Islet of Langerhans (tissue), 1 donor: ENCODE data around the gene SPEF2.
A peak's percentile ranks its signal among the peaks of the same experiment; 100 is the strongest.

Experiments
- FAIRE-seq: peaks from one replicate; lab custom pipeline; 2011; peaks lifted over from hg19 to GRCh38; lab: Jason Lieb, UNC

SPEF2 gene

GRCh38 chr5:35785601-35786085 is 168.0 kb downstream of the SPEF2 start:
- no peak for FAIRE-seq

GRCh38 chr5:35788724-35789123 is 171.1 kb downstream of the SPEF2 start:
- FAIRE-seq = no peak

- FAIRE-seq = no peak
Measured at GRCh38 chr5:35789732-35790456, 172.2 kb downstream of the SPEF2 start.

- no peak for FAIRE-seq
Measured at GRCh38 chr5:35790457-35790822, 172.8 kb downstream of the SPEF2 start.

- FAIRE-seq = no peak
Measured at GRCh38 chr5:35794328-35794619, 176.6 kb downstream of the SPEF2 start.

GRCh38 chr5:35794684-35795375 is 177.2 kb downstream of the SPEF2 start:
- no peak for FAIRE-seq

- no peak for FAIRE-seq
Measured at GRCh38 chr5:35799181-35799580, 181.5 kb downstream of the SPEF2 start.

GRCh38 chr5:35799753-35800152 is 182.1 kb downstream of the SPEF2 start:
- FAIRE-seq = no peak

GRCh38 chr5:35803191-35803651 is 185.6 kb downstream of the SPEF2 start:
- peak; percentile 41 for FAIRE-seq

GRCh38 chr5:35804201-35804653 is 186.6 kb downstream of the SPEF2 start:
- no peak for FAIRE-seq

GRCh38 chr5:35804841-35805240 is 187.2 kb downstream of the SPEF2 start:
- FAIRE-seq = no peak

- no peak for FAIRE-seq
Measured at GRCh38 chr5:35810601-35811000, 192.9 kb downstream of the SPEF2 start.

- FAIRE-seq = no peak
Measured at GRCh38 chr5:35811108-35811741, 193.6 kb downstream of the SPEF2 start.

GRCh38 chr5:35813521-35813920 is 195.9 kb downstream of the SPEF2 start:
- no peak for FAIRE-seq

GRCh38 chr5:35815089-35815936 is 197.7 kb downstream of the SPEF2 start:
- FAIRE-seq = no peak

GRCh38 chr5:35816881-35817521 is 199.3 kb downstream of the SPEF2 start:
- no peak for FAIRE-seq

- no peak for FAIRE-seq
Measured at GRCh38 chr5:35819026-35819425, 201.4 kb downstream of the SPEF2 start.

GRCh38 chr5:35819668-35820067 is 202.0 kb downstream of the SPEF2 start:
- FAIRE-seq = no peak

GRCh38 chr5:35820735-35821134 is 203.1 kb downstream of the SPEF2 start:
- FAIRE-seq = no peak

- FAIRE-seq = no peak
Measured at GRCh38 chr5:35821513-35821912, 203.8 kb downstream of the SPEF2 start.

GRCh38 chr5:35822511-35822910 is 204.8 kb downstream of the SPEF2 start:
- no peak for FAIRE-seq
